DND-41 (cell line): Measurements from ENCODE around the gene ERGIC1.

Experiments
- ATAC-seq: fragments of 200-7000 bp; cut with Tn5 transposase; 3 replicates; pipeline ENCODE4 v1.9.1; 2021; ENCODE audit warnings: low read depth; ENCODE audit not compliant: insufficient read depth
- DNase-seq: peaks from one replicate; pipeline ENCODE4 v3.0.0-alpha.2; 2020
- H2AFZ ChIP-seq: 2 replicates; pipeline ENCODE4 v1.6.0; 2012; ENCODE audit warnings: low read depth, low read length
- H3K27ac ChIP-seq: 2 replicates; pipeline ENCODE4 v1.5.1; 2012; ENCODE audit warnings: low read length, inconsistent platforms
- H3K27me3 ChIP-seq: fragments of 200-600 bp; sonication (generic); 2 replicates; pipeline ENCODE4 v1.6.0; 2012; ENCODE audit warnings: low read length, mild to moderate bottlenecking, inconsistent platforms; ENCODE audit not compliant: insufficient read depth, poor library complexity
- H3K36me3 ChIP-seq: 2 replicates; pipeline ENCODE4 v1.5.1; 2012; ENCODE audit warnings: low read length, inconsistent platforms; ENCODE audit not compliant: insufficient read depth
- H3K4me1 ChIP-seq: 2 replicates; pipeline ENCODE4 v1.5.1; 2012; ENCODE audit warnings: mild to moderate bottlenecking, low read length; ENCODE audit not compliant: insufficient read depth
- H3K4me2 ChIP-seq: 2 replicates; pipeline ENCODE4 v1.6.0; 2012; ENCODE audit warnings: mild to moderate bottlenecking, moderate library complexity, low read length, inconsistent platforms; ENCODE audit not compliant: insufficient read depth
- H3K4me3 ChIP-seq, 2 experiments: fragments of 200-600 bp in 1 of 2; shearing (Covaris generic) in 1 of 2; 2 replicates each; pipeline ENCODE4 v1.5.1; 2012 to 2016; ENCODE audit warnings: inconsistent platforms in 2 of 2, low read length in 2 of 2, mild to moderate bottlenecking in 2 of 2, low read depth in 1 of 2, moderate library complexity in 1 of 2
- H3K79me2 ChIP-seq: 2 replicates; pipeline ENCODE4 v1.6.0; 2012; ENCODE audit warnings: low read length, inconsistent platforms; ENCODE audit not compliant: insufficient read depth
- H3K9ac ChIP-seq: 2 replicates; pipeline ENCODE4 v1.6.0; 2012; ENCODE audit warnings: low read depth, mild to moderate bottlenecking, inconsistent platforms, low read length, moderate library complexity
- H3K9me3 ChIP-seq: 2 replicates; pipeline ENCODE4 v1.5.1; 2012; ENCODE audit warnings: low read length, moderate library complexity, mild to moderate bottlenecking, inconsistent platforms; ENCODE audit not compliant: insufficient read depth, severe bottlenecking
- H4K20me1 ChIP-seq: 2 replicates; pipeline ENCODE4 v1.6.0; 2012; ENCODE audit warnings: low read length; ENCODE audit not compliant: insufficient read depth
- CTCF ChIP-seq: IDR thresholded peaks from 2 replicates; pipeline ENCODE4 v1.5.1; 2012; ENCODE audit warnings: borderline replicate concordance, low read length, moderate library complexity, mild to moderate bottlenecking; ENCODE audit not compliant: poor library complexity, severe bottlenecking; ENCODE audit errors: extremely low read depth
- EZH2 ChIP-seq: IDR thresholded peaks from 3 replicates; pipeline ENCODE4 v1.6.1; 2012; ENCODE audit warnings: borderline replicate concordance, low read depth, mild to moderate bottlenecking, moderate library complexity, low read length, inconsistent platforms; ENCODE audit not compliant: severe bottlenecking

The ERGIC1 gene

GRCh38 chr5:172954751-172955159 lies 120.7 kb downstream of the ERGIC1 start:
- Histone ChIP-seq H3K9me3 (no peaks in the 10 kb centered on the region), H2AFZ (no peak overlapping the region), H3K4me2 (no peak overlapping the region), H3K36me3 (peaks cover 18% of the 10 kb centered on the region), H3K4me3 (no peak overlapping the region), H3K27me3 (no peaks in the 10 kb centered on the region), H3K27ac (no peak overlapping the region), H3K79me2 (peaks cover 6% of the 10 kb centered on the region), H4K20me1 (no peaks in the 10 kb centered on the region), H3K4me1 (peaks cover 4% of the 10 kb centered on the region), H3K9ac (no peak overlapping the region)
- ATAC-seq, result no peak
- TF ChIP-seq CTCF, result no peak
- no peak for DNase-seq

- Histone ChIP-seq H3K9ac (no peak overlapping the region), H3K27ac (no peak overlapping the region), H3K9me3 (no peaks in the 10 kb centered on the region), H3K36me3 (peaks cover 9% of the 10 kb centered on the region), H4K20me1 (no peaks in the 10 kb centered on the region), H3K27me3 (no peaks in the 10 kb centered on the region), H3K4me2 (no peak overlapping the region), H3K4me1 (peaks cover 19% of the 10 kb centered on the region), H2AFZ (no peak overlapping the region), H3K4me3 (no peak overlapping the region), H3K79me2 (peaks cover 19% of the 10 kb centered on the region)
- TF ChIP-seq CTCF (no peak), EZH2 (no peak)
- DNase-seq, result no peak
- ATAC-seq, result no peak
These were observed 122.2 kb downstream of the ERGIC1 start for GRCh38 chr5:172956228-172956627.

- DNase-seq (no peak), ATAC-seq (no peak)
- Histone ChIP-seq H3K4me1 (peaks cover 23% of the 10 kb centered on the region), H3K4me3 (no peak overlapping the region), H3K27me3 (no peaks in the 10 kb centered on the region), H3K9me3 (no peaks in the 10 kb centered on the region), H2AFZ (no peak overlapping the region; the same call in 1 of the 2 replicates), H3K36me3 (peaks cover 10% of the 10 kb centered on the region), H3K27ac (no peak overlapping the region), H4K20me1 (no peaks in the 10 kb centered on the region), H3K4me2 (no peak overlapping the region), H3K9ac (no peak overlapping the region), H3K79me2 (peaks cover 23% of the 10 kb centered on the region)
- no peak for TF ChIP-seq CTCF
- no peak for TF ChIP-seq EZH2
These were observed 122.9 kb downstream of the ERGIC1 start for GRCh38 chr5:172956936-172957335.

- Histone ChIP-seq H3K4me1 (peaks cover 23% of the 10 kb centered on the region), H2AFZ (no peak overlapping the region; the same call in 1 of the 2 replicates), H3K9me3 (no peaks in the 10 kb centered on the region), H3K9ac (no peak overlapping the region), H3K27me3 (no peaks in the 10 kb centered on the region), H3K36me3 (peaks cover 13% of the 10 kb centered on the region), H3K4me2 (no peak overlapping the region), H3K4me3 (no peak overlapping the region), H3K79me2 (peaks cover 23% of the 10 kb centered on the region), H4K20me1 (no peaks in the 10 kb centered on the region), H3K27ac (no peak overlapping the region)
- ATAC-seq, result no peak
- DNase-seq, result no peak
- TF ChIP-seq EZH2, result no peak
- TF ChIP-seq CTCF, result no peak
These were observed 123.4 kb downstream of the ERGIC1 start for GRCh38 chr5:172957458-172957857.
